ENCODE measurements around the gene TMEM39A.

Gene TMEM39A

GRCh38 chr3:119453822-119454221 lies 9.6 kb downstream of the TMEM39A start:
- DNase-seq (ENCODE audit: low spot score): no peak

GRCh38 chr3:119444590-119444989 lies 18.8 kb downstream of the TMEM39A start:
- no peak for DNase-seq (ENCODE audit: low spot score)

- no peak for DNase-seq (ENCODE audit: low spot score)
Observed at GRCh38 chr3:119443179-119443578, 20.2 kb downstream of the TMEM39A start.

- DNase-seq (ENCODE audit: low spot score): peak; percentile 26
Observed at GRCh38 chr3:119437691-119438258, 25.6 kb downstream of the TMEM39A start.

GRCh38 chr3:119436977-119437376 lies 26.4 kb downstream of the TMEM39A start:
- no peak for DNase-seq (ENCODE audit: low spot score)

GRCh38 chr3:119434703-119435102 lies 28.7 kb downstream of the TMEM39A start:
- no peak for DNase-seq (ENCODE audit: low spot score)

- DNase-seq (ENCODE audit: low spot score): no peak
Observed at GRCh38 chr3:119433613-119434325, 29.6 kb downstream of the TMEM39A start.

GRCh38 chr3:119428538-119428937 lies 34.9 kb downstream of the TMEM39A start:
- peak; percentile 18 for DNase-seq (ENCODE audit: low spot score)

GRCh38 chr3:119427669-119428068 lies 35.7 kb downstream of the TMEM39A start:
- no peak for DNase-seq (ENCODE audit: low spot score)

GRCh38 chr3:119420196-119420595 lies 43.2 kb downstream of the TMEM39A start:
- no peak for DNase-seq (ENCODE audit: low spot score)

- no peak for DNase-seq (ENCODE audit: low spot score)
Observed at GRCh38 chr3:119418641-119419040, 44.8 kb downstream of the TMEM39A start.

- DNase-seq (ENCODE audit: low spot score): peak; percentile 79
Observed at GRCh38 chr3:119417771-119418512, 45.5 kb downstream of the TMEM39A start.

- DNase-seq (ENCODE audit: low spot score): no peak
Observed at GRCh38 chr3:119416873-119417272, 46.5 kb downstream of the TMEM39A start.

GRCh38 chr3:119413603-119414280 lies 49.7 kb downstream of the TMEM39A start:
- DNase-seq (ENCODE audit: low spot score): no peak

GRCh38 chr3:119409844-119410243 lies 53.6 kb downstream of the TMEM39A start:
- no peak for DNase-seq (ENCODE audit: low spot score)

GRCh38 chr3:119408243-119408950 lies 55.0 kb downstream of the TMEM39A start:
- no peak for DNase-seq (ENCODE audit: low spot score)

GRCh38 chr3:119405315-119405714 lies 58.1 kb downstream of the TMEM39A start:
- DNase-seq (ENCODE audit: low spot score): no peak

- DNase-seq (ENCODE audit: low spot score): no peak
Observed at GRCh38 chr3:119403201-119403600, 60.2 kb downstream of the TMEM39A start.

- no peak for DNase-seq (ENCODE audit: low spot score)
Observed at GRCh38 chr3:119402791-119403190, 60.6 kb downstream of the TMEM39A start.

GRCh38 chr3:119401503-119402440 lies 61.6 kb downstream of the TMEM39A start:
- DNase-seq (ENCODE audit: low spot score): no peak

GRCh38 chr3:119401069-119401468 lies 62.3 kb downstream of the TMEM39A start:
- DNase-seq (ENCODE audit: low spot score): no peak

Measured in hematopoietic multipotent progenitor cell treated with erythropoietin and hydrocortisone succinate and interleukin-3 and kit ligand, for 15 days (in vitro differentiated cells).